Neutrophil (primary cell): Measurements from ENCODE around the gene ITSN2.

Experiments
- H3K27ac ChIP-seq: fragments of 200-600 bp; sonication (generic); 2 replicates; pipeline ENCODE4 v1.5.1; 2016; ENCODE audit warnings: mild to moderate bottlenecking, moderate library complexity
- H3K27me3 ChIP-seq: fragments of 200-600 bp; sonication (generic); 2 replicates; pipeline ENCODE4 v1.6.0; 2016; ENCODE audit warnings: mild to moderate bottlenecking
- H3K36me3 ChIP-seq: fragments of 200-600 bp; sonication (generic); 2 replicates; pipeline ENCODE4 v1.5.1; 2017
- H3K4me1 ChIP-seq, 2 experiments: fragments of 200-600 bp in 1 of 2; sonication (generic) in 1 of 2; 1 replicate in 1 of 2; 2 replicates in 1 of 2; pipeline versions ENCODE4 v1.5.1 to v1.6.1; 2013 to 2016; ENCODE audit warnings: low read depth in 1 of 2, low read length in 1 of 2, mild to moderate bottlenecking in 1 of 2, moderate library complexity in 1 of 2; ENCODE audit not compliant: control insufficient read depth in 1 of 2, insufficient read depth in 1 of 2
- H3K4me3 ChIP-seq, 2 experiments: fragments of 200-600 bp in 1 of 2; sonication (generic) in 1 of 2; 1 replicate in 1 of 2; 2 replicates in 1 of 2; pipeline ENCODE4 v1.5.1; 2013 to 2016; ENCODE audit warnings: low read depth in 1 of 2, low read length in 1 of 2, mild to moderate bottlenecking in 1 of 2, moderate library complexity in 1 of 2
- H3K9me3 ChIP-seq: fragments of 200-600 bp; sonication (generic); 2 replicates; pipeline ENCODE4 v1.5.1; 2016
- TF ChIP-seq, protein P1 (sequence below): fragments of 200-600 bp; sonication (generic); IDR thresholded peaks from 2 replicates; pipeline ENCODE4 v1.5.1; 2016; ENCODE audit warnings: antibody characterized with exemption

Gene ITSN2

DNA sequence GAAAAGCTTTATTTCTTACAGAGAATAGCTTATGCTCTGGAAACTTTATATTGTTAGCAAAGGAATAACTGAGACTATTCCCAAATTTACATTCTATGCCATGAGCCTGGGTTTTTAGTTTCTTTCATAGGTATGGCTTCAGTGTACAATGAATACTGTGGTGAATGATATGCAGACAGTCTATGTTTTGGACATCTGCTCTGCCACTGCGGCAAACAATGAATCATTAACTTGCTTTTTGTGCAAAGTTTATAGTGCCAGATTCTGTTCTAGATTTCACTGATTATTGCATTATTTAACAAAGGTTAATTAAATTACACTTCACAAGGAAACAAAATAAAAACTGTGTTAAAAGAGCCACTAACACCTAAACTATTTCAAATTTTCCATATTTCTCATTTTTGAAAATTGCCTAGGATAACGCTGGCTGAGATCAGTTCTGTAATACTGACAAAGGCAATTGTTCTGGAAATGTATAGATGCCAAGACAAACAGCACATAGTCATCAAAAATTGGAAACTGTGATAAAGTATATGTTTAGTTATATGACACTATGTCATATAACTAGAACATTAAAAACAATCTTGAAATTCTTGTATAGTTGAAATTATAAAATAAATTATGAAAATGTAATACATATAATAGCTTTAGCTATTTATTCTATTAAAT lies 74.7 kb downstream of the ITSN2 start:
- TF ChIP-seq, protein P1, sequence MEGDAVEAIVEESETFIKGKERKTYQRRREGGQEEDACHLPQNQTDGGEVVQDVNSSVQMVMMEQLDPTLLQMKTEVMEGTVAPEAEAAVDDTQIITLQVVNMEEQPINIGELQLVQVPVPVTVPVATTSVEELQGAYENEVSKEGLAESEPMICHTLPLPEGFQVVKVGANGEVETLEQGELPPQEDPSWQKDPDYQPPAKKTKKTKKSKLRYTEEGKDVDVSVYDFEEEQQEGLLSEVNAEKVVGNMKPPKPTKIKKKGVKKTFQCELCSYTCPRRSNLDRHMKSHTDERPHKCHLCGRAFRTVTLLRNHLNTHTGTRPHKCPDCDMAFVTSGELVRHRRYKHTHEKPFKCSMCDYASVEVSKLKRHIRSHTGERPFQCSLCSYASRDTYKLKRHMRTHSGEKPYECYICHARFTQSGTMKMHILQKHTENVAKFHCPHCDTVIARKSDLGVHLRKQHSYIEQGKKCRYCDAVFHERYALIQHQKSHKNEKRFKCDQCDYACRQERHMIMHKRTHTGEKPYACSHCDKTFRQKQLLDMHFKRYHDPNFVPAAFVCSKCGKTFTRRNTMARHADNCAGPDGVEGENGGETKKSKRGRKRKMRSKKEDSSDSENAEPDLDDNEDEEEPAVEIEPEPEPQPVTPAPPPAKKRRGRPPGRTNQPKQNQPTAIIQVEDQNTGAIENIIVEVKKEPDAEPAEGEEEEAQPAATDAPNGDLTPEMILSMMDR = no peak
- Histone ChIP-seq H3K4me3 (no peak overlapping the region), H3K27ac (no peak overlapping the region), H3K9me3 (no peaks in the 10 kb centered on the region), H3K36me3 (peaks cover 87% of the 10 kb centered on the region), H3K27me3 (no peaks in the 10 kb centered on the region), H3K4me1 (no peaks in the 10 kb centered on the region)

DNA sequence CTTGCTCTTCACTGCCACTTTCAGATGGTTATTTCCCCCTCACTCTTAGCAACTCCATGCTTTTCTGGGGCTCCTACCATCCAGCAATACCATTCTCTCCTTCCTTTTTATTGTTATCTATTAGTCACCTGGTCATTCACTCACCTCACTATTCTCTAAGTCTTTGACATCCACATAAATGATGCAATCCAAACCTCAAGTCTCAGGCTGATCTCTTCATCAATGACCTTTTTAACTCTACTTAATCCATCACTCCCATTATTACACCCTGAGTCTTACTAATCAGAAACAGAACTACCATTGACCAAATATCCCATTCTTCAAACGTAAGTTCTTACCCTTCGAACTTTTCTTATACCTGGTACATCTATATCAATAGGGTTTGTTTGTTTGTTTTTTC lies 79.7 kb downstream of the ITSN2 start:
- Histone ChIP-seq H3K27ac (no peak overlapping the region), H3K27me3 (no peaks in the 10 kb centered on the region), H3K9me3 (no peaks in the 10 kb centered on the region), H3K4me1 (no peaks in the 10 kb centered on the region), H3K36me3 (peaks cover 76% of the 10 kb centered on the region), H3K4me3 (no peak overlapping the region)
- TF ChIP-seq, protein P1 = no peak

GRCh38 chr2:24280161-24280560 lies 80.2 kb downstream of the ITSN2 start:
- TF ChIP-seq, protein P1 = no peak
- Histone ChIP-seq H3K27ac (no peak overlapping the region), H3K27me3 (no peaks in the 10 kb centered on the region), H3K9me3 (no peaks in the 10 kb centered on the region), H3K4me3 (no peak overlapping the region), H3K4me1 (no peaks in the 10 kb centered on the region), H3K36me3 (peaks cover 76% of the 10 kb centered on the region)

GRCh38 chr2:24276349-24276899 lies 83.9 kb downstream of the ITSN2 start:
- H3K4me1 ChIP-seq = no peaks in the 10 kb centered on the region
- H3K9me3 ChIP-seq = no peaks in the 10 kb centered on the region
- H3K36me3 ChIP-seq = peaks cover 76% of the 10 kb centered on the region
- no peak overlapping the region for H3K4me3 ChIP-seq
- no peaks in the 10 kb centered on the region for H3K27me3 ChIP-seq
- no peak overlapping the region for H3K27ac ChIP-seq
- TF ChIP-seq, protein P1 = no peak

DNA sequence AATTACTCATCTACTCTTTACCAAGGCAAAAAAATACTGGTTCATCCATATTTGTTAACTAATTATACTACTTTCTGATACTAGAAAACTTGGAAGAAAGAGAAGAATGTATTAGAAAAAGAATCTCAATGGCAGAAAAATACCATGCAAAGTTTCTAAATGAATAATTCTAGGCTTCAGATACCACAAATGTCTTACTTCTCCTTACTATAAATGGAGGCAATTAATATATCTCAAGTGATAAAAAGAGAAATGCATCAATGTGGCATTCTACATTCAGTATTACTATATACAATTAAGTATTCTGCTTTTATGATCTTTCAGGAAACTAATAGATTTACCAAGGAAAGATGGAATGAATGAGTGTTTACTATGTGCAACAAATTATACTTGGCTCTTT lies 85.5 kb downstream of the ITSN2 start:
- Histone ChIP-seq H3K27me3 (no peaks in the 10 kb centered on the region), H3K4me1 (no peaks in the 10 kb centered on the region), H3K36me3 (peaks cover 76% of the 10 kb centered on the region), H3K4me3 (no peak overlapping the region), H3K9me3 (no peaks in the 10 kb centered on the region), H3K27ac (no peak overlapping the region)
- TF ChIP-seq, protein P1 = no peak
